HCT116 (cell line): Measurements from ENCODE around the gene WWP2.

Experiments used
- CBX3 ChIP-seq: IDR thresholded peaks from 2 replicates; pipeline ENCODE4 v1.6.1; 2012; ENCODE audit warnings: low read depth
- CEBPB ChIP-seq: IDR thresholded peaks from 2 replicates; pipeline ENCODE4 v1.6.1; 2012; ENCODE audit warnings: low read depth
- CTCF ChIP-seq, 3 experiments: fragments of 200-600 bp in 1 of 3; sonication (generic) in 1 of 3; IDR thresholded peaks in 2 of 3; conservative IDR thresholded peaks in 1 of 3; 2 replicates each; pipeline ENCODE4 v1.5.1; 2012 to 2017; ENCODE audit warnings: low read depth in 2 of 3, low read length in 2 of 3, antibody characterized with exemption in 1 of 3, borderline replicate concordance in 1 of 3, control low read depth in 1 of 3, mild to moderate bottlenecking in 1 of 3, mixed read lengths in 1 of 3, mixed run types in 1 of 3, moderate library complexity in 1 of 3; ENCODE audit not compliant: insufficient read depth in 1 of 3
- ELF1 ChIP-seq: IDR thresholded peaks from 2 replicates; pipeline ENCODE4 v1.6.1; 2012; ENCODE audit warnings: low read depth, borderline replicate concordance
- POLR2A ChIP-seq: IDR thresholded peaks from 2 replicates; pipeline ENCODE4 v1.7.0; 2011; ENCODE audit warnings: borderline replicate concordance; ENCODE audit not compliant: insufficient read depth, insufficient read length; ENCODE audit errors: extremely low read depth
- POLR2AphosphoS5 ChIP-seq: IDR thresholded peaks from 2 replicates; pipeline ENCODE4 v1.6.1; 2011; ENCODE audit warnings: mild to moderate bottlenecking, low read depth, low read length, moderate library complexity
- RAD21 ChIP-seq: IDR thresholded peaks from 2 replicates; pipeline ENCODE4 v1.6.1; 2012; ENCODE audit warnings: low read depth, mild to moderate bottlenecking
- SP1 ChIP-seq: IDR thresholded peaks from 2 replicates; pipeline ENCODE4 v1.6.1; 2012; ENCODE audit warnings: low read depth
- ZNF274 ChIP-seq: fragments of 200-500 bp; sonication (Bioruptor generic); IDR thresholded peaks from 2 replicates; pipeline ENCODE4 v1.6.1; 2014; ENCODE audit warnings: mild to moderate bottlenecking, low read depth, low read length, inconsistent platforms
- TF ChIP-seq, protein P1 (sequence below): IDR thresholded peaks from 2 replicates; pipeline ENCODE4 v1.6.1; 2011; ENCODE audit warnings: mild to moderate bottlenecking, low read length, moderate library complexity; ENCODE audit not compliant: insufficient replicate concordance; ENCODE audit errors: extremely low read depth
- TF ChIP-seq, protein P2 (sequence below): IDR thresholded peaks from 2 replicates; pipeline ENCODE4 v1.6.1; 2012
- TF ChIP-seq, protein P3 (sequence below): IDR thresholded peaks from 2 replicates; pipeline ENCODE4 v1.6.1; 2012; ENCODE audit warnings: low read depth
- TF ChIP-seq, protein P4 (sequence below): IDR thresholded peaks from 2 replicates; pipeline ENCODE4 v1.6.1; 2012

- TF ChIP-seq CTCF (IDR thresholded peaks at IDR 0.05 in 2 of 3, conservative IDR thresholded peaks at IDR 0.05 in 1 of 3; ENCODE audit: borderline replicate concordance in 1 of 3, insufficient read depth in 1 of 3, low read depth in 2 of 3, low read length in 2 of 3) (no peak), RAD21 (no peak), SP1 (no peak), POLR2AphosphoS5 (no peak), ZNF274 (no peak), ELF1 (no peak), CBX3 (no peak), POLR2A (no peak), CEBPB (no peak)
- TF ChIP-seq, protein P1, sequence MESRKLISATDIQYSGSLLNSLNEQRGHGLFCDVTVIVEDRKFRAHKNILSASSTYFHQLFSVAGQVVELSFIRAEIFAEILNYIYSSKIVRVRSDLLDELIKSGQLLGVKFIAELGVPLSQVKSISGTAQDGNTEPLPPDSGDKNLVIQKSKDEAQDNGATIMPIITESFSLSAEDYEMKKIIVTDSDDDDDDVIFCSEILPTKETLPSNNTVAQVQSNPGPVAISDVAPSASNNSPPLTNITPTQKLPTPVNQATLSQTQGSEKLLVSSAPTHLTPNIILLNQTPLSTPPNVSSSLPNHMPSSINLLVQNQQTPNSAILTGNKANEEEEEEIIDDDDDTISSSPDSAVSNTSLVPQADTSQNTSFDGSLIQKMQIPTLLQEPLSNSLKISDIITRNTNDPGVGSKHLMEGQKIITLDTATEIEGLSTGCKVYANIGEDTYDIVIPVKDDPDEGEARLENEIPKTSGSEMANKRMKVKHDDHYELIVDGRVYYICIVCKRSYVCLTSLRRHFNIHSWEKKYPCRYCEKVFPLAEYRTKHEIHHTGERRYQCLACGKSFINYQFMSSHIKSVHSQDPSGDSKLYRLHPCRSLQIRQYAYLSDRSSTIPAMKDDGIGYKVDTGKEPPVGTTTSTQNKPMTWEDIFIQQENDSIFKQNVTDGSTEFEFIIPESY: no peak
- TF ChIP-seq, protein P2, sequence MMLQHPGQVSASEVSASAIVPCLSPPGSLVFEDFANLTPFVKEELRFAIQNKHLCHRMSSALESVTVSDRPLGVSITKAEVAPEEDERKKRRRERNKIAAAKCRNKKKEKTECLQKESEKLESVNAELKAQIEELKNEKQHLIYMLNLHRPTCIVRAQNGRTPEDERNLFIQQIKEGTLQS: no peak
- TF ChIP-seq, protein P3, sequence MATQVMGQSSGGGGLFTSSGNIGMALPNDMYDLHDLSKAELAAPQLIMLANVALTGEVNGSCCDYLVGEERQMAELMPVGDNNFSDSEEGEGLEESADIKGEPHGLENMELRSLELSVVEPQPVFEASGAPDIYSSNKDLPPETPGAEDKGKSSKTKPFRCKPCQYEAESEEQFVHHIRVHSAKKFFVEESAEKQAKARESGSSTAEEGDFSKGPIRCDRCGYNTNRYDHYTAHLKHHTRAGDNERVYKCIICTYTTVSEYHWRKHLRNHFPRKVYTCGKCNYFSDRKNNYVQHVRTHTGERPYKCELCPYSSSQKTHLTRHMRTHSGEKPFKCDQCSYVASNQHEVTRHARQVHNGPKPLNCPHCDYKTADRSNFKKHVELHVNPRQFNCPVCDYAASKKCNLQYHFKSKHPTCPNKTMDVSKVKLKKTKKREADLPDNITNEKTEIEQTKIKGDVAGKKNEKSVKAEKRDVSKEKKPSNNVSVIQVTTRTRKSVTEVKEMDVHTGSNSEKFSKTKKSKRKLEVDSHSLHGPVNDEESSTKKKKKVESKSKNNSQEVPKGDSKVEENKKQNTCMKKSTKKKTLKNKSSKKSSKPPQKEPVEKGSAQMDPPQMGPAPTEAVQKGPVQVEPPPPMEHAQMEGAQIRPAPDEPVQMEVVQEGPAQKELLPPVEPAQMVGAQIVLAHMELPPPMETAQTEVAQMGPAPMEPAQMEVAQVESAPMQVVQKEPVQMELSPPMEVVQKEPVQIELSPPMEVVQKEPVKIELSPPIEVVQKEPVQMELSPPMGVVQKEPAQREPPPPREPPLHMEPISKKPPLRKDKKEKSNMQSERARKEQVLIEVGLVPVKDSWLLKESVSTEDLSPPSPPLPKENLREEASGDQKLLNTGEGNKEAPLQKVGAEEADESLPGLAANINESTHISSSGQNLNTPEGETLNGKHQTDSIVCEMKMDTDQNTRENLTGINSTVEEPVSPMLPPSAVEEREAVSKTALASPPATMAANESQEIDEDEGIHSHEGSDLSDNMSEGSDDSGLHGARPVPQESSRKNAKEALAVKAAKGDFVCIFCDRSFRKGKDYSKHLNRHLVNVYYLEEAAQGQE: no peak
- TF ChIP-seq, protein P4, sequence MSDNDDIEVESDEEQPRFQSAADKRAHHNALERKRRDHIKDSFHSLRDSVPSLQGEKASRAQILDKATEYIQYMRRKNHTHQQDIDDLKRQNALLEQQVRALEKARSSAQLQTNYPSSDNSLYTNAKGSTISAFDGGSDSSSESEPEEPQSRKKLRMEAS: no peak
Measured at GRCh38 chr16:69936751-69937211, 174.6 kb downstream of the WWP2 start.
